Rectal smooth muscle tissue (tissue), 1 donor: ENCODE results near the gene NQO2.
A peak's percentile ranks its signal among the peaks of the same experiment; 100 is the strongest.
"Not testable (repeated sequence)": the region's sequence is repeated elsewhere in the genome, so short reads cannot be mapped to it uniquely, and the experiment has no call there.

Source experiments
- H3K27ac ChIP-seq: one replicate; pipeline ENCODE4 v1.7.0; 2013; ENCODE audit warnings: low read depth, low read length, inconsistent platforms
- H3K27me3 ChIP-seq: one replicate; pipeline ENCODE4 v1.7.0; 2013; ENCODE audit warnings: low read length; ENCODE audit not compliant: control insufficient read depth, insufficient read depth
- H3K36me3 ChIP-seq: one replicate; pipeline ENCODE4 v1.7.0; 2013; ENCODE audit warnings: low read length; ENCODE audit not compliant: control insufficient read depth, insufficient read depth
- H3K4me1 ChIP-seq: one replicate; pipeline ENCODE4 v1.7.0; 2013; ENCODE audit warnings: low read length; ENCODE audit not compliant: control insufficient read depth, insufficient read depth
- H3K4me3 ChIP-seq: one replicate; pipeline ENCODE4 v1.7.0; 2013; ENCODE audit warnings: low read length
- H3K9ac ChIP-seq: one replicate; pipeline ENCODE4 v1.7.0; 2013; ENCODE audit warnings: low read length

The NQO2 gene

DNA sequence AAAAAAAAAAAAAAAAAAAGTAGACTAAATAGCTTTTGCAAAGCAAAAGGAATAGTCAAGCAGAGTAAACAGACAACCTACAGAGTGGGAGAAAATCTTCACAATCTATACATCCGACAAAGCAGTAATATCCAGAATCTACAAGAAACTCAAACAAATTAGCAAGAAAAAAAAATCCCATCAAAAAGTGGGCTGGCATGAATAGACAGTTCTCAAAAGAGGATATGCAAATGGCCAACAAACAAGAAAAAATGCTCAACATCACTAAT is 27.5 kb upstream of the NQO2 start:
- H3K36me3 ChIP-seq, H3K27me3 ChIP-seq, H3K4me1 ChIP-seq: not testable (repeated sequence)
- peak overlapping the region; percentile 73 for H3K4me3 ChIP-seq
- peak overlapping the region; percentile 97 for H3K27ac ChIP-seq
- peak overlapping the region; percentile 32 for H3K9ac ChIP-seq

DNA sequence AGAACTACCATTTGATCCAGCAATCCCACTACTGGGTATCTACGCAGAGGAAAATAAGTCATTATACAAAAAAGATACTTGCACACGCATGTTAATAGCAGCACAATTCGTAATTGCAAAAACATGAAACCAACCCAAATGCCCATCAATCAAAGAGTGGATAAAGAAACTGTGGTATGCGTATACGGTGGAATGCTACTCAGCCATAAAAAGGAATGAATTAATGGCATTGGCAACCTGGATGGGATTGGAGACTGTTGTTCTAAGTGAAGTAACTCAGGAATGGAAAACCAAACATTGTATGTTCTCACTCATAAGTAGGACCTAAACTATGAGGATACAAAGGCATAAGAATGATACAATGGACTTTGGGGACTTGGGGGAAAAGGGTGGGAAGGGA is 27.0 kb upstream of the NQO2 start:
- H3K27me3 ChIP-seq, H3K9ac ChIP-seq, H3K36me3 ChIP-seq, H3K27ac ChIP-seq, H3K4me1 ChIP-seq, H3K4me3 ChIP-seq: not testable (repeated sequence)

DNA sequence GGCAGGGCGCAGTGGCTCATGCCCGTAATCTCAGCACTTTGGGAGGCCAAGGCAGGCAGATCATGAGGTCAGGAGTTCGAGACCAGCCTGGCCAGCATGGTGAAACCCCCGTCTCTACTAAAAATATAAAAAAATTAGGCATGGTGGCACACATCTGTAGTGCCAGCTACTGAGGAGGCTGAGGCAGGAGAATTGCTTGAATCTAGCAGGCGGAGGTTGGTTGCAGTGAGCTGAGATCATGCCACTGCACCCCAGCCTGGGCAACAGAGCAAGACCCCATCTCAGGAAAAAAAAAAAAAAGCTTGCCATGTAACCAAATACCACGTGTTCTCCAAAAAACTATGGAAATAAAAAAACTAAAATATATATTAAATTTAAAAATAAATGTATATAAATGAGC is 26.5 kb upstream of the NQO2 start:
- not testable (repeated sequence) for H3K9ac ChIP-seq, H3K36me3 ChIP-seq, H3K27me3 ChIP-seq, H3K4me1 ChIP-seq, H3K27ac ChIP-seq, H3K4me3 ChIP-seq

DNA sequence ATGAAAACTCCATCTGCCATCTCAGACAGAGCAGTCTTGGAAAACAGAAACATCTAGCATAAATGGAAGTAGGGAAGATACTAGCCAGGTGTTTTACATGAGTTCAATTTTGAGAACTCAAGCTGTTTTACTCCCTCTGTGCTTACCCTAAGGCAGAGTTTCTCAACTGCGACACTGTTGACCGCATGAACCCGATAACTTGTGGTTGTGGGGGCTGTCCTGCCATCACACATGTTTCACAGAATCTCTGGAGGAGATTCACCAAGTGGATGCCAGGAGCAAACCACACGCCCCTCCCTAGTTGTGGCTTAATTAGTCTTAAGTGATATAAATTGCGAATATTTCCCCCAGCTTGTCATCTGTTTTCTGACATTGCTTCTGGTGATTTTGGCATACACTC is 26.0 kb upstream of the NQO2 start:
- Histone ChIP-seq H3K27me3 (no peaks in the 10 kb centered on the region), H3K9ac (no peak overlapping the region), H3K36me3 (no peaks in the 10 kb centered on the region), H3K4me1 (peaks cover 8% of the 10 kb centered on the region), H3K27ac (no peak overlapping the region), H3K4me3 (no peak overlapping the region)

DNA sequence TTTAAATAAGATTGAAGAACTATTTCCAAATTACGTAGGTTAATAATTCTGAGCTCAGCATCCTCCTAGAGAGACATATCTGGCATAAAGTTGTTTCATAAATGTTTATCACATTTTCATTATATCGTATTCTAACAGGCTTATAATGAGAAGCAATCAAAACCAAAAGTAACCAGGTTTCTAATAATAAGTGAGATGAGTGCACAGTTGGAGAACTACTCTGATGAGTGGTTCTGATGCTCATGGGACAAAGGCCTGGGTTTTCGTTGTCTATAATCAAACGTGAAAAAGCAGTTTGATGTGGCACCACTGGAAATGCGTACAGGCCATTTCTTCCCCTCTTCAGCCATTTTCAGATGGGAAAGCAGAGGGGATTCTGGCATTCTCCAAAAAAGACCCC is 23.6 kb upstream of the NQO2 start:
- no peaks in the 10 kb centered on the region for H3K27me3 ChIP-seq
- no peaks in the 10 kb centered on the region for H3K36me3 ChIP-seq
- H3K9ac ChIP-seq, result no peak overlapping the region
- no peak overlapping the region for H3K4me3 ChIP-seq
- no peaks in the 10 kb centered on the region for H3K4me1 ChIP-seq
- H3K27ac ChIP-seq, result no peak overlapping the region

DNA sequence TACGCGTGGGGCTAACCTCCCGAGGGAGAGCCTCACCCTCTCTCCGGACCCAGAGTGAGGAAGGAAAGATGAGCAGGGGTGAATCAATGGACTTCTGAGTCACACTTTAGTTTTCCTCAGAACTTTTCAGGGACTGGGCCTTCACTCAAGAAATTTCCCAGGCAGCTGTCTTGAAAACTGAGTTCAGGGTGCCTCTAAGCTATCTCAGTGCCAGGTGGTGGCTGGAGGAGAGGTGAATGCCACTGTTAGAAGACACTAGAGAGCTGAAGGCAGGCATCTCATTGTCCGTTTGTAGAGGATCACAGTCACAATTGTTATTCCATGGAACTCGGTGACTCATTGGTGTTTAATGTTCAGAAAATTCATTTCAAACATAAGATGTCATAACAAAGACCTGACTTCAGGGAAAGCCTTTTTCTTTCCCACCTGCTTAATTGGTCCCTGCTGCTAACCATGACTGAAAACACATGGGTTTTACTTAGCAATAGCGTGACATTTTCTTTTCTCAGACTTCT is 23.1 kb upstream of the NQO2 start:
- no peaks in the 10 kb centered on the region for H3K36me3 ChIP-seq
- H3K27me3 ChIP-seq, result no peaks in the 10 kb centered on the region
- H3K4me3 ChIP-seq, result no peak overlapping the region
- H3K9ac ChIP-seq, result no peak overlapping the region
- no peak overlapping the region for H3K27ac ChIP-seq
- peaks cover 5% of the 10 kb centered on the region for H3K4me1 ChIP-seq

DNA sequence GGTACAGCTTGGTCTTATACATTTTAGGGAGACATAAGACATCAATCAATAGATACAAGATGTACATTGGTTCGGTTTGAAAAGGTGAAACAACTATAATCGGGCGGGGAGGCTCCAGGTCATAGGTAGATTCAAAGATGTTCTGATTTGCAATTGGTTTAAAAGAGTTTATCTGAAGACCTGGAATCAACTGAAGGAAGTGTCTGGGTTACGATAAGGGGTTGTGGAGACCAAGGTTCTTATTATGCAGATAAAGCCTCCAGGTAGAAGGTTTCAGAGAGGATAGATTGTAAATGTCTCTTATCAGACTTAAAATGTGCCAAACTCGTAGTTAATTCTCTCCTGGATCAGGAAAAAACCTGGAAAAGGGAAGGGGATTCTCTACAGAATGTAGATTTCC is 22.4 kb upstream of the NQO2 start:
- H3K4me1 ChIP-seq, result peaks cover 6% of the 10 kb centered on the region
- H3K4me3 ChIP-seq, result no peak overlapping the region
- H3K27me3 ChIP-seq, result no peaks in the 10 kb centered on the region
- no peak overlapping the region for H3K9ac ChIP-seq
- no peak overlapping the region for H3K27ac ChIP-seq
- no peaks in the 10 kb centered on the region for H3K36me3 ChIP-seq

DNA sequence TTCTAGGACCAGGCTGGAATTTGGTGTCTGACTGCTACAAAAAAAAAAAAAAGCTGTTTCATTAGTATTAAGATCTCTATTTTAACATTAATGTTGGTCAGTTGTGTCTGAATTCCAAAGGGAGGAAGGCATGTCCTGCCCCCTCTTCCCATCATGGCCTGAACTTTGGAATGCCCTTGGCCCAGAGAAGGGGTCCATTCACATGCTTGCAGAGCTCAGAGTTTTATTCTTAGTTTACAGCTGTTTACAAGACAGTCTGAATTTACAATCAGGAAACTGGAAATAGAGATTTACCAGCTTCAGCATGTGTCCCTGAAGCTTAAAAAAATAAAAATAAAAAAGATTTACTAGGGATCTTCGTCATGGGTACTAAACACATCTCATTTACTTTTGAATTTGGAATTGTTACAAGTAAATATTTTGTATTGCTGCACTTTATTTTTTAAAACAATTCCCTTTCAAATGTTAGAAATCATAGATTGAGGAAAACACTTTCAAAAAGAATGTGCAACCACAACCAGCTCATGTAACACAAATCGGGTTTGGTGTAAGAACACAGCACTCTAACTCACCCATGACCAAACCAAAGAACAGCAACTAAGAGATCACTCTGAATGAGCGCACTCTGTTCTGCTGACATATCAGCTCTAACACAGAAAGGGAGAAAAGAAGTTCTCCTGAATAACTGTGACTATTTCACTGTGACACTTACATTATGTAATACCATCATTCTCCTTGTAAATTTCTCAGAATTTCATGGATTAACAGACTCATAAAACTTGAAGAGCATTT is 21.7 kb upstream of the NQO2 start:
- Histone ChIP-seq H3K27me3 (no peaks in the 10 kb centered on the region), H3K36me3 (no peaks in the 10 kb centered on the region), H3K9ac (no peak overlapping the region), H3K4me3 (no peak overlapping the region), H3K4me1 (peaks cover 6% of the 10 kb centered on the region), H3K27ac (no peak overlapping the region)

DNA sequence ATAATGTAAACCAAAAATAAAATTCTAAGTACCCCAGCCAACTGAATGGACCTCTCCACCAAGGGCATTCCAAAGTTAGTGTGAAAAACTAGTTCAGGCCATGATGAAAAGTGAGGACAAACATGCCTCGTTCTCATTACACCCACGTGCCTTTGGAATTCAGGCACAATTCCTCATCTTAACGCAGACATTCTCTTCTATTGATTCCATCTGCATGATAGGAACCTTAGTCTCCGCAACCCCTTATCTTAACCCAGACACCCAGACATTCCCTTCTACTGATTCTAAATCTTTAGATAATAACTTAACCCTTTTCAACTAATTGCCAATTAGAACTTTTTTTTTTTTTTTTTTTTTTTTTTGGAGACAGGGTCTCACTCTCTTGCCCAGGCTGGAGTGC is 20.8 kb upstream of the NQO2 start:
- H3K4me3 ChIP-seq, result no peak overlapping the region
- peaks cover 6% of the 10 kb centered on the region for H3K4me1 ChIP-seq
- no peak overlapping the region for H3K9ac ChIP-seq
- no peak overlapping the region for H3K27ac ChIP-seq
- no peaks in the 10 kb centered on the region for H3K27me3 ChIP-seq
- no peaks in the 10 kb centered on the region for H3K36me3 ChIP-seq

DNA sequence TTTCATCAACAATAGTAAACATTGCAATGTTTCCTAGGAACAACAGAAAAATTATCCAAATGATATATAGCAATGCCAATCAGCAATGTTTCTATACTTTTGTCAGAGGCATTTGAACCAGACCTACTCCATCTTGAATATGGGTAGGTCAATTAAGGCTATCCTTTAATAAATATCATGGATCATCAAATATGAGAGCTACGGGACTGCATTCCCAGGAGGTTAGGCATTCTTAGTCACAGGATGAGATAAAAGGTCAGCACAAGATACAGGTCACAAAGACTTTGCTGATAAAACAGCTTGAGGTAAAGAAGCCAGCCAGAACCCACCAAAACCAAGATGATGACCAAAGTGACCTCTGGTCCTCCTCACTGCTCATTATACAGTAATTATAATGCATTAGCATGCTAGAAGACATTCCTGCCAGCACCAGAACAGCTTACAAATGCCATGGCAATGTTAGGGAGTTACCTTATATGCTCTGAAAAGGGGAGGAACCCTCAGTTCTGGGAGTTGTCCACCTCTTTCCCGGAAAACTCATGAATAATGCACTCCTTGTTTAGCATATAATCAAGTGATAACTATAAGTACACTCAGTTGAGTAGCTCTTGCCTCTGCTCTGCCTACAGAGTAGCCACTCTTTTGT is 19.8 kb upstream of the NQO2 start:
- Histone ChIP-seq H3K4me1 (peaks cover 6% of the 10 kb centered on the region), H3K4me3 (no peak overlapping the region), H3K27me3 (no peaks in the 10 kb centered on the region), H3K9ac (no peak overlapping the region), H3K27ac (no peak overlapping the region), H3K36me3 (no peaks in the 10 kb centered on the region)

DNA sequence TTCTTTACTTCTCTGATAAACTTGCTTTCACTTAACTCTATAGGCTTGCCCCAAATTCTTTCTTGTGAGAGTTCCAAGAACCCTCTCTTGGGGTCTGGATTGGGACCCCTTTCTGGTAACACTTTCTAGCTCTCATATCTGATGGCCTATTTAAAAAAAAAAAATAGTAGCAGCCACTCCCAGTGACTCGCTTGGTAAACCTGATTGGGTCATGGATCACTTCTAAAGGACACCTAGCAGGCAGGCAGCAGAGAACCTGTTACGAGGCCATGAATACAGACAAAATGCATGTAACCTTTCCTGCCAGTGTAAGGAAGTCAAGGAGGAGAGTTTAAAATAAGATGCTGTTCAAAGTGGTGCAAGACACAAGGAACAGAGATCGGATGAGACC is 19.2 kb upstream of the NQO2 start:
- no peak overlapping the region for H3K4me3 ChIP-seq
- no peaks in the 10 kb centered on the region for H3K36me3 ChIP-seq
- no peak overlapping the region for H3K27ac ChIP-seq
- peaks cover 6% of the 10 kb centered on the region for H3K4me1 ChIP-seq
- no peak overlapping the region for H3K9ac ChIP-seq
- no peaks in the 10 kb centered on the region for H3K27me3 ChIP-seq

DNA sequence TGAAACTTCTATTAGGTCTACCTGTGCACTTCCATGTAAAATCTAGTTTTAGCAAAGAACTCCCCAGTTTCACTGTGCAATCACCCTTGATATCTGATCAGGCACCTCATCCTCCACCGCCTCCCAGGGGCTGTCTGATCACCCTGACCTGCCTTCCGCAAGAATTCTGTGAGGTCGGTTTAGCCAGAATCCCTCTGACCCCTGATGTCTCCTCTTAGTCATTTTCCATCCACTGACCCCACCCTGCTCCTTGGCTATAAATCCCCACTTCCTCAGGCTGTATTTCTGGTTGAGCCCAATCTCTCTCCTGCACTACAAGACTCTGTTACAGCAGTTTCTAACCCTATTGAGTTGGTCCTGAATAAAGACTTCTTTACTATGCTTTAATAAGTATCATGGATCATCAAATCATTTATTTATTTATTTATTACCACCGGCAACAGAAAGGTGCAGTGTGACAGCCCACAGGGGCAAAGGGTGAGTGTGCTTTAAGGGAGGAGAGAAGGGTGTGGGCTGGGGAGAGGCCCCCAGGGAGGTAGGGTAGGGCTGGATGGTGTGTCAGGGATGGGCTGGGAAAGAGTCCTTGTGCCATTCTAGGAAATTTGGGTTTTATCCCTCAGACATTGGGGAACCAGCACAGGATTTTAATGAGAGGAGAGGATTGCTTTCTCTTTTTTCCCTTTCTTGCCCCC is 17.1 kb upstream of the NQO2 start:
- Histone ChIP-seq H3K36me3 (no peaks in the 10 kb centered on the region), H3K27me3 (no peaks in the 10 kb centered on the region), H3K27ac (no peak overlapping the region), H3K4me1 (peaks cover 10% of the 10 kb centered on the region), H3K4me3 (no peak overlapping the region), H3K9ac (no peak overlapping the region)
